ENCODE measurements around the gene ARHGEF39.

DNA sequence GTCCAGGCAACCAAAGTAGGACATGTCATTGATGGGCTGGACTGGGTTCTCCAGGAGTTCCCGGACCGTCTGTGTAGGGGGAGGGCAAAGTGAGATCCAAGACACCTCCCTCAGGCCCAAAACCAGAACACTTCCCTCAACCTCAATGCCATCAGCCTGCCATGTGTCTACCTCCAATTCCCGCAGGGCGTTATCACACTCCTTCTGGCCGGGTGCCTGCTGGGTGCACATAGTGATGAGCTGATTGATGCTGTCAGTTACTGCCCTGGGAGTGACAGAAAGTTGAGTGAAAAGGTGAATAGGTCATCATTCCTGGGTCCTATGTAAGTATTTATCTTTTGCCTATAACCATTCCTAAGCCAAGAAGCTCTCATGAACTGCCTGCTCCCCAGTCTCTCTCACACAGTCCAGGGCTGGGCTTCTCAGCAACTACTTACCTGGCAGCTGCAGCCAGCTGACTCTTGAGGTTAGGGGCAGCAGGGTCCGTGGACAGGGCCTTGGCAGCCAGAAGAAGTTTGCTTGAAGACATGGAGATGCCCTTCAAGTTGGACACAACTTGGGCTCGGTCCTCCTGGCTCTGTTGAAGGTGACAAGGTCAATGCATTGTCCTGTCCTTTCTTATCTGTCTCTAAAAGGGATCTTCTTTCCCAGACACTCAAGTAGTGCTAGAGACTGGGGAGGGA is 46.0 kb upstream of the ARHGEF39 start:
- TF ChIP-seq, protein P1, sequence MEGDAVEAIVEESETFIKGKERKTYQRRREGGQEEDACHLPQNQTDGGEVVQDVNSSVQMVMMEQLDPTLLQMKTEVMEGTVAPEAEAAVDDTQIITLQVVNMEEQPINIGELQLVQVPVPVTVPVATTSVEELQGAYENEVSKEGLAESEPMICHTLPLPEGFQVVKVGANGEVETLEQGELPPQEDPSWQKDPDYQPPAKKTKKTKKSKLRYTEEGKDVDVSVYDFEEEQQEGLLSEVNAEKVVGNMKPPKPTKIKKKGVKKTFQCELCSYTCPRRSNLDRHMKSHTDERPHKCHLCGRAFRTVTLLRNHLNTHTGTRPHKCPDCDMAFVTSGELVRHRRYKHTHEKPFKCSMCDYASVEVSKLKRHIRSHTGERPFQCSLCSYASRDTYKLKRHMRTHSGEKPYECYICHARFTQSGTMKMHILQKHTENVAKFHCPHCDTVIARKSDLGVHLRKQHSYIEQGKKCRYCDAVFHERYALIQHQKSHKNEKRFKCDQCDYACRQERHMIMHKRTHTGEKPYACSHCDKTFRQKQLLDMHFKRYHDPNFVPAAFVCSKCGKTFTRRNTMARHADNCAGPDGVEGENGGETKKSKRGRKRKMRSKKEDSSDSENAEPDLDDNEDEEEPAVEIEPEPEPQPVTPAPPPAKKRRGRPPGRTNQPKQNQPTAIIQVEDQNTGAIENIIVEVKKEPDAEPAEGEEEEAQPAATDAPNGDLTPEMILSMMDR (IDR thresholded peaks at IDR 0.05), result no peak
- no peak for TF ChIP-seq POLR2A (IDR thresholded peaks at IDR 0.05)
- peak in 1 of 4 donors; percentile 20 for TF ChIP-seq POLR2AphosphoS5 (IDR thresholded peaks at IDR 0.05)
- no peak for TF ChIP-seq EP300 (IDR thresholded peaks at IDR 0.05)

Measured in sigmoid colon (tissue), 4 donors.